HG03135 (cell line): ENCODE measurements around the gene CCDC78.
A peak's percentile ranks its signal among the peaks of the same experiment; 100 is the strongest.
"Not testable (repeated sequence)": the region's sequence is repeated elsewhere in the genome, so short reads cannot be mapped to it uniquely, and the experiment has no call there.

ENCODE experiments used
- ATAC-seq: cut with Tn5 transposase; IDR thresholded peaks from one replicate; pipeline ENCODE4 v1.9.1; 2021; ENCODE audit warnings: mild to moderate bottlenecking, moderate library complexity; ENCODE audit not compliant: unreplicated experiment

CCDC78 gene

DNA sequence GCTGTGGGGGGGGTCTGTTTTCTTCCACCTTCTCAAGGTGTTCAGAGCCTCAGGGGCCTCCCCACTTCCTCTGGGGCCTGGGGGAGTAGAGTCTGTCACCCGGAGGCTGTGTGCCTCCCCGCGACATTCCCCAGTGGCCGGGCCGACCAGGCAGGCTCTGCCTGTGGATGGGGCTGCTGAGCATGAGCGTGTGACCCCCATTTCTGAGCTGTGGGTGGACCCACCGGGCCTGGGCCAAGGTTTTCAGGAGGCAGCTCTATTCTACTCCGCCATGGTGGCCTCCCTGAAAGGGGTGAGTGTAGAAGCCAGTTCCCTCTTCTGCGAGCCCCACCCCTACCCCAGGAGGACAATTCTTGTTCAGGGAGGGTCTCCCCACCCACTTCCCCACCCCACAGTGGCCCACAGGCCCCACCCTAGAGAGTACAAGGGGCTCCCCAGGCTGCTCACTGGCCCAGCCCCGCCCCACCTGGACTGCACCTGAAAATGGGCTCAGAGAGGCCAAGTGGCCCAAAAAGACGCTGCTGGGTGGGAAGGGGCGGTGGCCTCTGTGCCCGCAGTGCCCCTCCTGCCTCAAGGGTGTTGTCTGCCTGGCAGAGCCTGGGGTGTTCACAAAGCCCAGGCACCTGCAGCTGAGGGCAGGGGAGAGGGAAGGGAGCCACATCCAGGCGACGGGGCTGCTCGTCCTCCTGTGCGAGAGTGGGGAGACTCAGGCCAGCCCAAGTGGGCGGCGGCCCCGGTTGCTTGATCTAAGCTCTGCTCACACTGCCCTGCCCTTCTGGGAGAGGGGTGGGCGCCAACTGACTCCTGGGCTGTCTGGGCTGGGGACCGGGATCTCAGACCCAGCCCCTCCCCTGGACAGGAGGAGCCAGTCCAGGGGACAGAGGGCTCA, 35.6 kb upstream of the CCDC78 start:
- ATAC-seq = no peak

DNA sequence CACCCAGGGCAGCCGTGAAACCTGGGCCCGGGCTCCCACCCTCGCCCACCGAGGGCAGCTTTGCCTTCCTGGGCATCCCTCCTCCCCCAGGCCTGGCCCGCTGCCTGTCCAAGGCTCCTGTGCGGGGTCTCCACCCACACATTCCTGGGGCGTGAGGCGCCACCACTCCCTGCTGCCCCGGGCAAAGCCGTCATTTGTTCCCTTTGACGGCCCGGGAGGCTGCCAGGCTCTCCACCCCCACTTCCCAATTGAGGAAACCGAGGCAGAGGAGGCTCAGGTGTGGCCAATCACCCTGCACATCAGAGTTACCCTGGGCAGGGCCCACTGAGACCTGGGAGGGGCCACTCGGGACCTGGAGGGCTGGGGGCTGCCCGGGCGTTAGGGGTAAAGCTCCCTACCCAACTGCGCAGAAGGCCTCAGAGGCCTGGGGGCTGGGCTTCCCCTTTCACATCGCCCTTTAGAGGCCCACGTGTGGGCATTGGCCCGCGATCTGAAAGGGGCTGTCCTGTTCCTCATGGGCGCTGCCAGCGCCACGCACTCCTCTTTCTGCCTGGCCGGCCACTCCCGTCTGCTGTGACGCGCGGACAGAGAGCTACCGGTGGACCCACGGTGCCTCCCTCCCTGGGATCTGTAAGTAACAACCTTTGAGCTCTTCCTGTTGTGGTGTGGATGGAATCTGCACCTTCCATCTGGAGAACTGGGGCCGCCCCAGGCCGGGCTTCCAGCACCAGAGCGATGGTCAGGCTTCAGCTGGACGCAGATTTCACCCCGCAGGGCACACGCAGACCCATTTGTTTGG, 34.5 kb upstream of the CCDC78 start, which contains the start of gene MSLN:
TSS of gene MSLN (plus strand) at position 190 of the 799 bp plus-strand sequence. CDS start 1,947 bp downstream, outside the sequence.
- ATAC-seq = no peak

DNA sequence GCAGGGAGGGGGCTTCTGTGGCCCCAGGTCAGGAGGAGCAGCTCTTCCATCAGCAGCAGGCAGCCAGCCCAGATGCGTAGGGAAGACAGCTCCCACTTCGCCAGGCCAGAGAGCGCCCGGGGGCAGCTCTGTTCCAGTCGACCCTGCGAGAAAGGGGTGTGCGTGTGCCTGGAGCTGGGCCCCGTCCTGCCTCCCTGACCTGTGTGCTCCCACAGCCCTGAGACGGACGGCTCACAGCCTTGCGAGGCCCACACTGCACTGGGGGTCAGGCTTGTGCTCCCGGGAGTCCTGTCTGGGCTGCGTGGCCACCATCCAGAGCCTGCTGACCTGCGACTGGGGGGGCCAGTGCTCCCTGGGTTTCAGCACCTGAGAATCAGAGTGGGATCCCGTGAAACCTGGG, 33.8 kb upstream of the CCDC78 start:
- no peak for ATAC-seq

- no peak for ATAC-seq
These were observed 33.1 kb upstream of the CCDC78 start for GRCh38 chr16:759110-759910.

GRCh38 chr16:756428-756827, 30.2 kb upstream of the CCDC78 start:
- no peak for ATAC-seq

DNA sequence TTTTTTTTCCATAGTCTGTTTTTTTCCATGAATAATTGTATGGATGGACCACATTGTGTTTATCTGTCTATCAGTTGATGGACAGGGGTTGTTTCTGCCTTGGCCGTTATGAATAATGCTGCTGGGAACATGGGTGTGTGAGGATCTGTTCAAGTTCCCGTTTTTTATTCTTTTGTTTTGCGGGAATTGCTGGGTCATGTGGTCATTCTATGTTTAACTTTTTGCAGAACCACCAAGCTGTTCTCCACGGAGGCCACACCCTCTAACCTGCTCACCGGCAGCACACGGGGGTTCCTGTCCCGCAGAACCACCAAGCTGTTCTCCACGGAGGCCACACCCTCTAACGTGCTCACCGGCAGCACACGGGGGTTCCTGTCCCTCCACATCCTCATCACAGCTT, 28.4 kb upstream of the CCDC78 start:
- ATAC-seq = no peak

DNA sequence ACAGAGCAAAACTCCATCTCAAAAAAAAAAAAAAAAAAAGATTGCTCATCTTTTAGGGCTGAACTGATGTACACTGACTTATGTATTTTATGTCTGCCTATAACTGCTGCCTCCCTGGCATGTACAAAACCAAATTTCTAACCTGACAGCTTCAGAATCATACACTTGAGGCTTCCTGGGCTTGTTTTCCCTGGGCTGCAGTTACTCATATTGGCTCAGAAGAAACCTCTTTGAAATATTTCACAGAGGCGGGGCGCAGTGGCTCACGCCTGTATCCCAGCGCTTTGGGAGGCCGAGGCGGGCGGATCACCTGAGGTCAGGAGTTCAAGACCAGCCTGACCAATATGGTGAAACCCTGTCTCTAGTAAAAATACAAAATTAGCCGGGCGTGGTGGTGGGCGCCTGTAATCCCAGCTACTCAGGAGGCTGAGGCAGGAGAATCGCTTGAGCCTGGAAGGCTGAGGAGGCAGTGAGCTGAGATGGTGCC, 27.9 kb upstream of the CCDC78 start:
- not testable (repeated sequence) for ATAC-seq

- ATAC-seq = no peak
These were observed 25.7 kb upstream of the CCDC78 start for GRCh38 chr16:752007-752312.

- no peak for ATAC-seq
These were observed 25.1 kb upstream of the CCDC78 start for GRCh38 chr16:751152-752006.

- ATAC-seq = no peak
These were observed 24.2 kb upstream of the CCDC78 start for GRCh38 chr16:750485-750884.

DNA sequence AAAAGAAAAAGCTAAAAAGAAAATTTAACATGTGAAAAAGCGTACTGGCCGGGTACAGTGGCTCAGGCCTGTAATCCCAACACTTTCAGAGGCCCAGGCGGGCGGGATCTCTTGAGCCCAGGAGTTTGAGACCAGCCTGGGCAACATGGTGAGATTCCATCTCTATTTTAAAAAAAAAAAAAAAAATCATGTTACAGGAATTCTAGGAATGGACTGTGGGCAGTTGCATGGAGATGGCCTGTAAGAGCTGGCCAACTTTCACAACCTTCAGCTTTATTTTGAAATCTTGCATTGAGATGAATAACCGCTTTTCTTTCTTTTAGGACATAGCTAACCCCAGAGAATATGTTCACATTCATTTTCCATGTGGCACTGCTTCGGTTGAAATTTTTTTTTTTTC, 22.8 kb upstream of the CCDC78 start:
- no peak for ATAC-seq

DNA sequence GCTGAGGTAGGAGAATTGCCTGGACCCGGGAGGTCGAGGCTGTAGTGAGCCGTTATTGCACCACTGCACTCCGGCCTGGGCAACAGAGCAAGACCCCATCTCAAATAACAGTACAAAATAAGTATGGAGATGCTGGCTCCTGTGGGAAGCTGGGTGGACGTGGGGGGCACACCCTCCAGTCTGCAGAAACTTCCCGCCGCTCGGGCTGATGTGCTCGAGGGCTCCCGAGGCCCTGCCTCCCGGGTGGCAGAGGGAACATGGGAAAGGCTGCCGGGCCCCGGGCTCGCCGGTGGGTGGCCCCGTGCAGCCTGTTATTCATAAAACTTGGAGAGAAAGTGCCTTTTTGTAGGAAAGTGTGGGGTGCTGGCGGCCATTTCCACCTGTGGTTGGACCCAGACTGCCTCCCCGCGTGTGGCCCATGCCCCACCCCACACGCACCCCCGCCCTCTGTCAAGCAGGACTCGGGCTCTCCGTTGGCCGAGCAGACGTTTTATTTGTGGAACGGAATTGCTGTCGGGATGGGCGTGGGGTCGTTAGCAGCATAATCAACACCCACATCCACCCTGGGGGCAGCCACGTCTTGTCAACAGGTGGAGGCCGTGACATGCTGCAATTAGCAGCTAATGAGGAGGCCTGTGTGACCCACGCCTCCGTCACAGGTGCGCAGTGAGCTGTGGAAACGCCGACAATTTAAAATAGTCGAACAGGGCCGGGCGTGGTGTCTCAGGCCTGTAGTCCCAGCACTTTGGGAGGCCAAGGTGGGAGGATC, 21.9 kb upstream of the CCDC78 start:
- ATAC-seq = no peak

DNA sequence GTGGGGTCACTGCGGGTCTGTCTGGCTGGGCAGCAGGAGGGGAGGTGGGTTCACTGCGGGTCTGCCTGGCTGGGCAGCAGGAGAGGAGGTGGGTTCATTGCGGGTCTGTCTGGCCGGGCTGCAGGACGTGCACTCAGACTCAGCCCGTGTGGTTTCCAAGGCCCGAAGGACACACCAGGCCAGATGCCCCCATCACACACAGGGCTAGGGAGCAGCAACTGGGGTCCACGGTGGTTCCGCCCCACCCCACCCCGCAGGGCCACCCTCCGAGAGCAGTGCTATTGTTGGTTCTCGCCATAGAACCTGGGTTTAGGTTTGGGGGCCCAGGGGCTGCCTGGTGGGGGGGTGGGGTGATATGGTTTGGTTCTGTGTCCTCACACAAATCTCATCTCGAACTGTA, 20.4 kb upstream of the CCDC78 start:
- ATAC-seq = no peak

DNA sequence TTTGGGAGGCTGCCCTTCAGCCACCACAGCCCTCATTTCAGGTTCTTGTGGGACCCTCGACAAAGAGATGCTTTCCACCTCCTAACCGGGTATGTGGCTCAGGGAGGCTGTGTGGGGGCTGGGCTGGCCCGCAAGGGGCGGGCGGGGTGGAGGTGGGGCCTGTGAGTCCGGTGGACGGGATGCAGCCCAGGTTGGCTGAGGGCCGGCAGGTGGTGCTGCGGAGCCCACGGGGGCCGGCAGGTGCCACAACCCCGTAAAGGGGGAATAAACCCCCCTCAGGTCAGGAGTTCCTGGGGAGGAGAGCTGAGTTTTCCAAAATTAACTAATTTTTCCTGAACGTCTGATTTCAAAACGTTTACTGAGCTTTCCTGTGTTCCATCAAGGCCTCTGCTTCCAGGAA, 19.5 kb upstream of the CCDC78 start:
- no peak for ATAC-seq

DNA sequence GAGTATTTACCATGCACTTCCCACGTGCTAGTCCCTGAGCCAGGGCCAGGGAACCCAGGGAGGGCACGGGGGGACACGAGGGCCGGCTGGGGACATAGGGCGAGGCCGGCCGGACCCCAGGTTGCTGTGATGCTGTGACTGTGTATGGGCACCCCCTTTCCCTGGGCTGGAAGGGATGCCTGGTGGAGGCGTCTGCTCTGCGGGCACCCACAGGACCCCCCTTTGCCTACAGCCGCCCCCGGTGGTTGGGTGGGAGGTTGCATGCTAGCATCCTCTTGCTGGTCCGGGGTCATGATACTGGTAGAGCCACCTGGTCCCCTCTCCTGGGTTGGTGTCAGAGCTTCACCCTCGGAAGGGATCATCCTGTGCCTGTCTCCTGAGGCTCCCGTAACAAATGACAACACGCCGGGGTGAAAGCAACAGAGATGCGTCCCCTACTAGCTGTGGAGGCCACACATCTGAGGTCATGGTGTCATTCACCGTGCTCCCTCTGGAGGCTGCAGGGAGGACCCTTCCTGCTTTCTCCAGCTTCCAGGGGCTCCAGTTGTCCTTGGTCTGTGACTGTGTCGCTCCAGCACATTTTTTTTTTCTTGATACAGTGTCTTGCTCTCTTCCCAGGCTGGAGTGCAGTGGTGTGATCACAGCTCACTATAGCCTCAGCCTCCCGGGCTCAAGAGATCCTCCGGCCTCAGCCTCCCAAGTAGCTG, 17.7 kb upstream of the CCDC78 start:
- no peak for ATAC-seq

GRCh38 chr16:742894-743293, 16.7 kb upstream of the CCDC78 start:
- ATAC-seq = not testable (repeated sequence)

DNA sequence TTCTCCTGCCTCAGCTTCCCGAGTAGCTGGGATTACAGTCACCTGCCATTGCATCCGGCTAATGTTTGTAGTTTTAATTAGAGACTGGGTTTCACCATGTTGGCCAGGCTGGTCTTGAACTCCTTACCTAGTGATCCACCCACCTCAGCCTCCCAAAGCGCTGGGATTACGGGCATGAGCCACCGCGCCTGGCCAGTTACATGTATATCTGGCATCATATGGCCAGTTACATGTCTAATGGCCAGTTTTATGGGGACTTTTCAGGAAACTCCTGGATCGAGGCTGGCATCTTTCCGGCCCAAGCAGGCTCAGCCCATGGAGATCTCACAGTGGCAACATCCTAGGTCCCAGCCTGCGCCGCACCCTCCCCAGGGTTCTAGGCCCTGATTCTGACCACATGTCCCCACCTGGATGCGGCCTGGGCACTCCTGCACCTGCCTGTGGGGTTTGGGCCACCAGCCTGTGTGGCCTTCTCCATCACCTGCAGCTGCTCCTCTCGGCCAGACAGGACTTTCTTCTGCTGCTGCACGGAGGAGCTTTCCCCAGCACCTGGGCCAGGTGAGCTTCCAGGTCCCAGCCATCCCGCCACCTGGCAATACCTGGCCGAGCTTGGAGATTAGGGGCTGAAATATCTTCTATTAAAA, 15.9 kb upstream of the CCDC78 start:
- ATAC-seq = no peak

- ATAC-seq = peak; percentile 78
These were observed 14.7 kb upstream of the CCDC78 start, which contains the start of gene CIAO3 for GRCh38 chr16:740764-741505. CIAO3 (minus strand) TSS chr16:740997; CDS start chr16:740985, 12 bp downstream.
